HG03432 (cell line): ENCODE measurements around the gene FUS.

Experiments used
- ATAC-seq: cut with Tn5 transposase; IDR thresholded peaks from one replicate; pipeline ENCODE4 v1.9.1; 2021; ENCODE audit warnings: mild to moderate bottlenecking, moderate library complexity; ENCODE audit not compliant: unreplicated experiment

FUS gene

GRCh38 chr16:31200821-31201568 lies 21.1 kb downstream of the FUS start:
- no peak for ATAC-seq

- ATAC-seq: peak; percentile 61
Measured at GRCh38 chr16:31201582-31202413, 21.9 kb downstream of the FUS start.

GRCh38 chr16:31202414-31203375 lies 22.8 kb downstream of the FUS start, which contains the start of gene PYCARD:
Gene PYCARD, minus strand, starts transcription at chr16:31202760. Its CDS starts 70 bp downstream, at chr16:31202690.
- ATAC-seq: peak; percentile 47

DNA sequence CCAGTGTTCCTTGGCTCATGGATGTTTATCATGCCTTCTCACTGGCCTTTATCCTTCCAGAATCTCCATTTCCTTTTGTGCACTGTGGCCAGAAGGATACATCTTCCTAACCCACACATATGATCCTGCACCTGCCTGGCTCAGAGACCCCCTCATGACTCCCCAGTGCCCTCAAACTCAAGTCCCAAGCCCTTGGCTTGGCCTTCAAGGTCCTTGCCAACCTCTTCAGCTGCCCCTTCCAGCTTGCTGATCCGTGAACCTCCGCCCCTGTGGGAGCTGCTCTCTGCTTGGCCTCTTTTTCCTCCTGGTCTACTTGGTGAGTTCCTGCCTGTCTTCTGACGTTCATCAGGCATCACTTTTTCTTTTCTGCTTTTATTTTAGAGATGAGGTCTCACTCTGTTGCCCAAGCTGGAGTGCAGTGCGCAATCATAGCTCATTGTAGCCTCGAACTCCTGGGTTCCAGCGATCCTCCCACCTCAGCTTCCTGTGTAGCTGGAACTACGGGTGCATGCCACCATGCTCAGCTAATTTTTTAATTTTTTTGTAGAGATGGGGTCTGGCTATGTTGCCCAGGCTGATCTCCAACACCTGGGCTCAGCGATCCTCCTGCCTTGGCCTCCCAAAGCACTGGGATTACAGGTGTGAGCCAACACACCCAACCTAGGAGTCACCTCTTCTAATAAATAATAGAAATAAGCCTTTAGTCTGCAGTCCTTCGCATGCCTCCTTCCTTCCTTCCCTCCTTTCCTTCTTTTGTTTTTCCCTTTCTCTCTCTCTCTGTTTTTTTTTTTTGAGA lies 25.1 kb downstream of the FUS start:
- no peak for ATAC-seq

DNA sequence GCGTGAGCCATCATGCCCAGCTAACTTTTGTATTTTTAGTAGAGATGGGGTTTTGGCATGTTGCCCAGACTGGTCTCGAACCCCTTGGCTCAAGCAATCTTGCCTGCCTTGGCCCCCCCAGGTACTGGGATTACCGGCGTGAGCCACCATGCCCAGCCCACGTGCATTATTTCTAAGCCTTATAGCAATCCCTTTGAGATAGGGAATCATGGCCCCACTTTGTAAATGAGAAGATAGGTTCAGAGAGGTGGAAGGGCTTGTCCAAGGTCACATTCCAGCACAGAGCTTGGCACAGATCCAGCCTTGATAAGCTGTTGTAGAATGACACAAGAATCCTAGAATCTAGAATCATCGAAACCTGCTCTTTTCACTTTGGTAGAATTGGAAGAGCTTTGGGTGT lies 26.8 kb downstream of the FUS start:
- ATAC-seq: no peak

DNA sequence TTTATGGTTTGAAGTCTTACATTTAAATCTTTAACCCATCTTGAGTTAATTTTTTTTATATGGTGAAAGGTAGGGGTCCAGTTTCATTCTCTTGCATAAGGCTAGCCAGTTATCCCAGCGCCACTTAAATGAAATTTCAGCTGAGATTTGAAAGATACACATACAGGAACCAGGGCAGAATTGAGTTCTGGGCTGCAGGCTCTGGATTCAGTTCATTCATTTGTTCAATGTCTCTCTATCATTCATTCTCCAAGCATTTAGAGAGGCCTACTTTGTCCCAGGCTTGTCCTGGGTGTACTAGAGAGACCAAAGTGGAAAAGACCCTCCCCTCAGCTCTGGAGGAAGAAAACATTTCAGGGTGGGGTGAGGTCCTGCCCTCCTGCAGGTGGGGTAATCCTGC lies 33.4 kb downstream of the FUS start:
- no peak for ATAC-seq

- ATAC-seq: no peak
Measured at GRCh38 chr16:31213877-31214707, 34.2 kb downstream of the FUS start, which contains the start of gene TRIM72. Gene TRIM72, plus strand, starts transcription at chr16:31214119. Its CDS starts 620 bp downstream, at chr16:31214739.

GRCh38 chr16:31214708-31215286 lies 34.9 kb downstream of the FUS start:
- no peak for ATAC-seq

GRCh38 chr16:31215287-31216162 lies 35.6 kb downstream of the FUS start:
- ATAC-seq: no peak

DNA sequence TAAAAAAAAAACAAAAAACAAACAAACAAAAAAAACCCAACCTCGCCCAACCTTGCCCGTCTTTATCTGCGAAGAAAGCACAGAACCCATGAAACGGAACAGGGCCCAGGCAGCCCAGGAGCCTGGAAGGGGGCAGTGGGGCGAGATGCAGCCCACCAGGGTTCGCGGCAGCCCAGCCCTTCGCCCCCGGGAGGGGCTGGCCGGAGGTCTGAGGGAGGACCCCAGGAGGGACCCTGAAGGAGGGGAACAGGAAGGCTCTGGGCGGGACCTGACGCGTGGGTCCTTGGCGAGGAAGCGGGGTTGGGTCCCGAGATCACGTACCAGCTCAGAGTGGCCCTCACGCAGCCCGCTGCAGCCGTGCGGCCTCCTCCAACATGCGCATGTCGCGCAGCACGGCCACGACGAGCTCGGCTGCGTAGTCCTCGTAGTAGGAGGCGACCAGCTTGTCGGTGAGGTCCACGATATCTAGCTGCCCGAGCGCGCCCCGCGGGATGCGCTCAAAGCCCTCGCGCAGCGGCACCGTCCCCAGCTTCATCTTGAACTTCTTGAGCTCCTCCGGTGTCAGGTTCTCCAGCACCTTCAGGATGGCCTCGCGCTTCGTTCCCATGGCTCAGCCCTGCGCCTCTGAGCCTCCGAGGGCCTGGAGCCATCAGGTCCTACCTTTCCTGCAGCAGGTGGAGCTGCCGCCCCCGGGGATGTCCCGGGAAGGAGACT lies 36.6 kb downstream of the FUS start, which contains the start of gene PYDC1:
TSS of gene PYDC1 (minus strand) at position 714 of the 714 bp plus-strand sequence. CDS start at position 607, 107 bp downstream.
- ATAC-seq: no peak

- ATAC-seq: no peak
Measured at GRCh38 chr16:31217136-31217530, 37.2 kb downstream of the FUS start.

- no peak for ATAC-seq
Measured at GRCh38 chr16:31219154-31219741, 39.3 kb downstream of the FUS start.

GRCh38 chr16:31221357-31222160 lies 41.6 kb downstream of the FUS start:
- ATAC-seq: no peak

DNA sequence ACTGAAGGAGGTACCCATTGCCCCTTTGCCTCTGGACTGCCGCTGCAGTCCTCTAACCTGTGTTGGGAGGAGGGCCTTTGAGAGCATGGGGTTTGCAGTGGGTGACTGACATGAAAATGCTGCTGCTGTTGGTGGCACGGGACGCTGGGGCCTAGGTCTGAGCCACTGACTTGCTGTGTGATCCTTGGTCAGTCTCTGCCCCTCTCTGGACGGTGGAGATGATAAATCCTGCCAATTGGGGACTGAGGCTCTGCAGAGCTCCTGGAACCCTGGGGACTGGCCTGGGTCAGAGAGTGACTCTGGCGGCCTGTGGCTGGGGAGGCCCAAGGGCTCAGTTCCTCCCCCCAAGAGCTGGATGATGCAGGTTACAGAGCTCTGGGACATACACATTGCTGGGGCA lies 43.1 kb downstream of the FUS start:
- no peak for ATAC-seq

DNA sequence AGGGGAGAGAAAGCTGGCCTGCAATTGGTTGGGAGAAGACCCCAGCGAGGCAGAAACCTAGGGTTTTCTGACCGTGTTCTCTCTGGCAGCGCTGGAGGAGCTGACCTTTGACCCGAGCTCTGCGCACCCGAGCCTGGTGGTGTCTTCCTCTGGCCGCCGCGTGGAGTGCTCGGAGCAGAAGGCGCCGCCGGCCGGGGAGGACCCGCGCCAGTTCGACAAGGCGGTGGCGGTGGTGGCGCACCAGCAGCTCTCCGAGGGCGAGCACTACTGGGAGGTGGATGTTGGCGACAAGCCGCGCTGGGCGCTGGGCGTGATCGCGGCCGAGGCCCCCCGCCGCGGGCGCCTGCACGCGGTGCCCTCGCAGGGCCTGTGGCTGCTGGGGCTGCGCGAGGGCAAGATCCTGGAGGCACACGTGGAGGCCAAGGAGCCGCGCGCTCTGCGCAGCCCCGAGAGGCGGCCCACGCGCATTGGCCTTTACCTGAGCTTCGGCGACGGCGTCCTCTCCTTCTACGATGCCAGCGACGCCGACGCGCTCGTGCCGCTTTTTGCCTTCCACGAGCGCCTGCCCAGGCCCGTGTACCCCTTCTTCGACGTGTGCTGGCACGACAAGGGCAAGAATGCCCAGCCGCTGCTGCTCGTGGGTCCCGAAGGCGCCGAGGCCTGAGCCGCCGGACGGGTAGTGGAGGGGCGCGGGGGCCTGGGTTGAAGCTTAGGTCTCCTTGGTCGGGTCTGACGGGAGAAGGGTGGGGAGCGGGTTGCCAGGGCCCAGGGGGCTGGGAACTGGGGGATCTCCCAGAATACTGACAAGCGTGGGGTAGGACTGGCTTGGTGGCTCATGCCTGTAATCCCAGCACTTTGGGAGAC lies 44.4 kb downstream of the FUS start:
- ATAC-seq: no peak
